GM12878 (cell line): ENCODE results near the gene CDH4. TPM values are rescaled to one million over a fixed set of nuclear protein-coding genes. Genes with fewer than 3 reads are reported as not detected.

Experiments
- ATAC-seq: fragments of 200-7000 bp; cut with Tn5 transposase; 3 replicates; pipeline ENCODE4 v1.9.1; 2020; ENCODE audit warnings: mild to moderate bottlenecking, moderate library complexity
- BruUV-seq: library from RNA; stranded (reverse); fragments of 400-500 nt; replicated peaks from 2 replicates; lab custom pipeline; 2021; lab: Mats Ljungman, UMichigan
- CTCF ChIA-PET: fragments of 300-600 bp; sonication (Branson Sonifier 250); formaldehyde crosslinking; extraction: SDS; loops from one replicate; lab custom pipeline; 2021; ENCODE audit warnings: inconsistent platforms; lab: Yijun Ruan, JAX
- POLR2A ChIA-PET: fragments of 350-600 bp; formaldehyde crosslinking; extraction: SDS; loops from one replicate; lab custom pipeline; 2021; ENCODE audit warnings: inconsistent platforms; lab: Charles Lee
- RAD21 ChIA-PET: fragments of 300-600 bp; sonication (Branson Sonifier 250); formaldehyde crosslinking; loops from one replicate; lab custom pipeline; 2023; ENCODE audit warnings: antibody characterized with exemption; ENCODE audit not compliant: unreplicated experiment; lab: Charles Lee
- SMC1A ChIA-PET: fragments of 300-600 bp; sonication (Branson Sonifier 250); formaldehyde crosslinking; loops from one replicate; lab custom pipeline; 2023; ENCODE audit not compliant: unreplicated experiment, uncharacterized antibody; lab: Charles Lee
- DNase-seq: peaks from one replicate; pipeline ENCODE4 v3.0.0-alpha.2; 2011; ENCODE audit warnings: low read depth, low spot score
- FAIRE-seq: peaks from 3 replicates; lab custom pipeline; 2011; peaks lifted over from hg19 to GRCh38; lab: Jason Lieb, UNC
- H2AFZ ChIP-seq: 2 replicates; pipeline ENCODE4 v1.6.0; 2011; ENCODE audit warnings: low read depth, low read length, control low read depth; ENCODE audit not compliant: control insufficient read depth
- H3K27ac ChIP-seq: 2 replicates; pipeline ENCODE4 v1.5.1; 2011; ENCODE audit warnings: control low read depth; ENCODE audit not compliant: control insufficient read depth, insufficient read depth
- H3K27me3 ChIP-seq, 2 experiments: replicated peaks in 1 of 2; 2 replicates each; pipeline versions ENCODE4 v1.6.0 to v1.6.1; 2011; ENCODE audit warnings: low read length in 1 of 2; ENCODE audit not compliant: control insufficient read depth in 2 of 2, insufficient read depth in 2 of 2
- H3K36me3 ChIP-seq, 2 experiments: 2 replicates each; pipeline ENCODE4 v1.5.1; 2011; ENCODE audit warnings: low read length in 1 of 2; ENCODE audit not compliant: control insufficient read depth in 2 of 2, insufficient read depth in 2 of 2
- H3K4me1 ChIP-seq: 2 replicates; pipeline ENCODE4 v1.6.1; 2011; ENCODE audit warnings: mild to moderate bottlenecking, low read length, moderate library complexity, mixed read lengths; ENCODE audit not compliant: control insufficient read depth, insufficient read depth
- H3K4me2 ChIP-seq: 2 replicates; pipeline ENCODE4 v1.6.0; 2011; ENCODE audit warnings: control low read depth; ENCODE audit not compliant: control insufficient read depth, insufficient read depth
- H3K4me3 ChIP-seq: fragments of 200-600 bp; sonication (generic); 2 replicates; pipeline ENCODE4 v1.5.1; 2016
- H3K79me2 ChIP-seq: 2 replicates; pipeline ENCODE4 v1.6.0; 2011; ENCODE audit warnings: low read length; ENCODE audit not compliant: control insufficient read depth, insufficient read depth
- H3K9ac ChIP-seq: 2 replicates; pipeline ENCODE4 v1.8.0; 2011; ENCODE audit warnings: low read length, control low read depth, mixed read lengths; ENCODE audit not compliant: control insufficient read depth, insufficient read depth
- H3K9me3 ChIP-seq: replicated peaks from 3 replicates; pipeline ENCODE4 v1.5.1; 2011; ENCODE audit warnings: mild to moderate bottlenecking, low read length; ENCODE audit not compliant: control insufficient read depth, insufficient read depth
- H4K20me1 ChIP-seq: 2 replicates; pipeline ENCODE4 v1.6.0; 2011; ENCODE audit not compliant: control insufficient read depth, insufficient read depth
- CBFB ChIP-seq: IDR thresholded peaks from 2 replicates; pipeline ENCODE4 v1.6.1; 2016; ENCODE audit warnings: antibody characterized with exemption, low read depth
- GABPA ChIP-seq: IDR thresholded peaks from 2 replicates; pipeline ENCODE4 v1.6.1; 2014; ENCODE audit warnings: antibody characterized with exemption, low read depth, mild to moderate bottlenecking, inconsistent platforms
- KLF5 ChIP-seq: fragments of 450-650 bp; IDR thresholded peaks from 2 replicates; pipeline ENCODE4 v1.6.1; 2014; ENCODE audit warnings: mild to moderate bottlenecking; ENCODE audit not compliant: partially characterized antibody
- MYC ChIP-seq: IDR thresholded peaks from 2 replicates; pipeline ENCODE4 v1.6.1; 2011; ENCODE audit warnings: mild to moderate bottlenecking, low read length, moderate library complexity, inconsistent platforms; ENCODE audit not compliant: insufficient read depth, insufficient replicate concordance, insufficient read length, severe bottlenecking
- NFYA ChIP-seq: IDR thresholded peaks from 2 replicates; pipeline ENCODE4 v1.6.1; 2011; ENCODE audit warnings: low read depth, mild to moderate bottlenecking, low read length, improper control_type of control experiment, borderline replicate concordance
- RB1 ChIP-seq: fragments of 450-650 bp; formaldehyde crosslinking; IDR thresholded peaks from 2 replicates; pipeline ENCODE4 v1.6.1; 2017; ENCODE audit warnings: mild to moderate bottlenecking, borderline replicate concordance
- ZNF274 ChIP-seq: IDR thresholded peaks from one replicate; pipeline ENCODE4 v1.8.0; 2011; ENCODE audit not compliant: insufficient read length, insufficient read depth
- WGBS: methylation state at CpG from one replicate; pipeline ENCODE4 v1.1.6; 2016; ENCODE audit warnings: low lambda C conversion rate; ENCODE audit not compliant: insufficient replicate concordance, insufficient coverage; ENCODE audit errors: missing lambda C conversion rate; 5-methylcytosine and 5-hydroxymethylcytosine counted together
- in situ Hi-C: fragments of 300-500 bp; cut with MboI; formaldehyde crosslinking; loops from 9 replicates; pipeline ENCODE4 v1.14.3; 2018; ENCODE audit warnings: mixed read lengths
- intact Hi-C: fragments of 100-400 bp; cut with micrococcal nuclease; formaldehyde crosslinking; loops from one replicate; pipeline ENCODE4 v1.14.2; 2022; ENCODE audit not compliant: unreplicated experiment
- polyA plus RNA-seq, 11 experiments: library from polyadenylated mRNA; depleted of rRNA in 4 of 11; unstranded in 6 of 11; stranded (reverse) in 5 of 11; fragments of >200 nt; fragmentation: Nextera tagmentation in 4 of 11; fragmentation: Illumina TruSeq in 1 of 11; extraction: Ambion mirVana in 4 of 11; extraction: Trizol in 1 of 11; gene quantifications; 1 replicate in 1 of 11; 2 replicates in 10 of 11; pipeline versions ENCODE4 v1.2.1 to v1.2.3, GENCODE V29; 2011 to 2016; ENCODE audit warnings: inconsistent platforms in 2 of 11, missing spikeins in 2 of 11, low read depth in 1 of 11
- total RNA-seq, 4 experiments: library from RNA; depleted of rRNA in 3 of 4; stranded (reverse); fragments of >200 nt in 3 of 4; fragmentation: Illumina TruSeq in 1 of 4; extraction: Trizol in 1 of 4; gene quantifications; 2 replicates each; pipeline versions ENCODE4 v1.2.1 to v1.2.3, GENCODE V29; 2013 to 2021
- TF ChIP-seq, protein P1 (sequence below): fragments of 450-650 bp; IDR thresholded peaks from 2 replicates; pipeline ENCODE4 v1.6.1; 2017; ENCODE audit warnings: mild to moderate bottlenecking, moderate library complexity
- TF ChIP-seq, protein P2 (sequence below): IDR thresholded peaks from 2 replicates; pipeline ENCODE4 v1.6.1; 2012; ENCODE audit warnings: improper control_type of control experiment, low read depth, low read length; ENCODE audit not compliant: insufficient replicate concordance
- TF ChIP-seq, protein P3 (sequence below): IDR thresholded peaks from 2 replicates; pipeline ENCODE4 v1.6.1; 2011; ENCODE audit warnings: borderline replicate concordance, low read depth, mild to moderate bottlenecking, moderate library complexity, mixed read lengths, low read length; ENCODE audit not compliant: insufficient read depth; ENCODE audit errors: extremely low read length

CDH4 gene
- total and polyA plus RNA-seq, 10 of the 15 experiments (the other 5 are each of a cell fraction or from before 2014, with no cell fraction given) = not detected

DNA sequence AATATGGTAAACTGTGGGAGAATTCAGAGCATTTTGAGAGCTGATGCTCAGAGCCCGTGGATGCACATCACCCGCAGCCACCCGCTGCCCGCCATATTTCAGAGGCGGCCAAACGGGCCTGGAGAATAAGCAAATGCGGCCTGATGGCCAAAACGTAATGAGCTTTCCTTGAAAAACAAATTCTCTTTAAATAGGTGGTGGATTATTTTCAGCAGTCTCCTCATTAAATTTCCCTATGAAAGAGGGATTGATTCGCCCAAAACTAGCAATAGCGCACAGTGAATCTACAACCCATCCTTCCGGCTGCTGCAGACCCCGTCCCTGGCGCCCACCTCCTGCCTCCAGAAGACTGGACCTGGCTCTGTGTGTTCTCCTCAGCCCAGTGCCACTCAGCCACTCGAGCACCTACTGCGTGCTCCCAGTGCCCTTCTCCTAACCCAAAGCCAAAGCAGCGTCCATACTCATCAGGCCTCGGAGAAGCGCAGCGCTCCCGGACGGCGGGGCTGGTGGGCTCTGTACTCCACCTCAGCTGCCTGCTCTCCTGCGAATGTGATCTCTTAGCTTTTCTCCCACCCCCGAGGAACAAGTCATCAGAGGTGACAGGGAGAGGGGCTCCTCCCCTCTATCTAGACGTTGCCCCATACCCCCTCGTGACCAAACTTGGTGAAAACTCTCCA, 588.9 kb downstream of the CDH4 start:
- ChIA-PET CTCF (no interaction called here), POLR2A (no interaction called here), RAD21 (no interaction called here), SMC1A (no interaction called here)
- Histone ChIP-seq H3K9ac (no peak overlapping the region), H3K36me3 (no peaks in the 10 kb centered on the region), H4K20me1 (no peaks in the 10 kb centered on the region), H3K79me2 (no peaks in the 10 kb centered on the region), H3K27me3 (no peaks in the 10 kb centered on the region), H2AFZ (no peak overlapping the region), H3K4me1 (no peaks in the 10 kb centered on the region), H3K4me3 (no peak overlapping the region), H3K4me2 (no peak overlapping the region), H3K27ac (no peak overlapping the region), H3K9me3 (no peaks in the 10 kb centered on the region)
- DNase-seq (no peak), FAIRE-seq (no peak), ATAC-seq (no peak)
- in situ Hi-C loops = loop anchor here (25.0 kb wide), 2 partner anchors 629 to 854 kb away; no protein-coding TSS in a partner anchor
- intact Hi-C loops = no loop called here
- TF ChIP-seq GABPA = no peak
- TF ChIP-seq, protein P1, sequence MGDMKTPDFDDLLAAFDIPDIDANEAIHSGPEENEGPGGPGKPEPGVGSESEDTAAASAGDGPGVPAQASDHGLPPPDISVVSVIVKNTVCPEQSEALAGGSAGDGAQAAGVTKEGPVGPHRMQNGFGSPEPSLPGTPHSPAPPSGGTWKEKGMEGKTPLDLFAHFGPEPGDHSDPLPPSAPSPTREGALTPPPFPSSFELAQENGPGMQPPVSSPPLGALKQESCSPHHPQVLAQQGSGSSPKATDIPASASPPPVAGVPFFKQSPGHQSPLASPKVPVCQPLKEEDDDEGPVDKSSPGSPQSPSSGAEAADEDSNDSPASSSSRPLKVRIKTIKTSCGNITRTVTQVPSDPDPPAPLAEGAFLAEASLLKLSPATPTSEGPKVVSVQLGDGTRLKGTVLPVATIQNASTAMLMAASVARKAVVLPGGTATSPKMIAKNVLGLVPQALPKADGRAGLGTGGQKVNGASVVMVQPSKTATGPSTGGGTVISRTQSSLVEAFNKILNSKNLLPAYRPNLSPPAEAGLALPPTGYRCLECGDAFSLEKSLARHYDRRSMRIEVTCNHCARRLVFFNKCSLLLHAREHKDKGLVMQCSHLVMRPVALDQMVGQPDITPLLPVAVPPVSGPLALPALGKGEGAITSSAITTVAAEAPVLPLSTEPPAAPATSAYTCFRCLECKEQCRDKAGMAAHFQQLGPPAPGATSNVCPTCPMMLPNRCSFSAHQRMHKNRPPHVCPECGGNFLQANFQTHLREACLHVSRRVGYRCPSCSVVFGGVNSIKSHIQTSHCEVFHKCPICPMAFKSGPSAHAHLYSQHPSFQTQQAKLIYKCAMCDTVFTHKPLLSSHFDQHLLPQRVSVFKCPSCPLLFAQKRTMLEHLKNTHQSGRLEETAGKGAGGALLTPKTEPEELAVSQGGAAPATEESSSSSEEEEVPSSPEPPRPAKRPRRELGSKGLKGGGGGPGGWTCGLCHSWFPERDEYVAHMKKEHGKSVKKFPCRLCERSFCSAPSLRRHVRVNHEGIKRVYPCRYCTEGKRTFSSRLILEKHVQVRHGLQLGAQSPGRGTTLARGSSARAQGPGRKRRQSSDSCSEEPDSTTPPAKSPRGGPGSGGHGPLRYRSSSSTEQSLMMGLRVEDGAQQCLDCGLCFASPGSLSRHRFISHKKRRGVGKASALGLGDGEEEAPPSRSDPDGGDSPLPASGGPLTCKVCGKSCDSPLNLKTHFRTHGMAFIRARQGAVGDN = no peak
- TF ChIP-seq, protein P2, sequence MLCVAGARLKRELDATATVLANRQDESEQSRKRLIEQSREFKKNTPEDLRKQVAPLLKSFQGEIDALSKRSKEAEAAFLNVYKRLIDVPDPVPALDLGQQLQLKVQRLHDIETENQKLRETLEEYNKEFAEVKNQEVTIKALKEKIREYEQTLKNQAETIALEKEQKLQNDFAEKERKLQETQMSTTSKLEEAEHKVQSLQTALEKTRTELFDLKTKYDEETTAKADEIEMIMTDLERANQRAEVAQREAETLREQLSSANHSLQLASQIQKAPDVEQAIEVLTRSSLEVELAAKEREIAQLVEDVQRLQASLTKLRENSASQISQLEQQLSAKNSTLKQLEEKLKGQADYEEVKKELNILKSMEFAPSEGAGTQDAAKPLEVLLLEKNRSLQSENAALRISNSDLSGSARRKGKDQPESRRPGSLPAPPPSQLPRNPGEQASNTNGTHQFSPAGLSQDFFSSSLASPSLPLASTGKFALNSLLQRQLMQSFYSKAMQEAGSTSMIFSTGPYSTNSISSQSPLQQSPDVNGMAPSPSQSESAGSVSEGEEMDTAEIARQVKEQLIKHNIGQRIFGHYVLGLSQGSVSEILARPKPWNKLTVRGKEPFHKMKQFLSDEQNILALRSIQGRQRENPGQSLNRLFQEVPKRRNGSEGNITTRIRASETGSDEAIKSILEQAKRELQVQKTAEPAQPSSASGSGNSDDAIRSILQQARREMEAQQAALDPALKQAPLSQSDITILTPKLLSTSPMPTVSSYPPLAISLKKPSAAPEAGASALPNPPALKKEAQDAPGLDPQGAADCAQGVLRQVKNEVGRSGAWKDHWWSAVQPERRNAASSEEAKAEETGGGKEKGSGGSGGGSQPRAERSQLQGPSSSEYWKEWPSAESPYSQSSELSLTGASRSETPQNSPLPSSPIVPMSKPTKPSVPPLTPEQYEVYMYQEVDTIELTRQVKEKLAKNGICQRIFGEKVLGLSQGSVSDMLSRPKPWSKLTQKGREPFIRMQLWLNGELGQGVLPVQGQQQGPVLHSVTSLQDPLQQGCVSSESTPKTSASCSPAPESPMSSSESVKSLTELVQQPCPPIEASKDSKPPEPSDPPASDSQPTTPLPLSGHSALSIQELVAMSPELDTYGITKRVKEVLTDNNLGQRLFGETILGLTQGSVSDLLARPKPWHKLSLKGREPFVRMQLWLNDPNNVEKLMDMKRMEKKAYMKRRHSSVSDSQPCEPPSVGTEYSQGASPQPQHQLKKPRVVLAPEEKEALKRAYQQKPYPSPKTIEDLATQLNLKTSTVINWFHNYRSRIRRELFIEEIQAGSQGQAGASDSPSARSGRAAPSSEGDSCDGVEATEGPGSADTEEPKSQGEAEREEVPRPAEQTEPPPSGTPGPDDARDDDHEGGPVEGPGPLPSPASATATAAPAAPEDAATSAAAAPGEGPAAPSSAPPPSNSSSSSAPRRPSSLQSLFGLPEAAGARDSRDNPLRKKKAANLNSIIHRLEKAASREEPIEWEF = no peak
- no peak for TF ChIP-seq RB1
- TF ChIP-seq KLF5 = no peak
- no peak for TF ChIP-seq NFYA
- TF ChIP-seq MYC = no peak
- no peak for TF ChIP-seq ZNF274
- TF ChIP-seq, protein P3, sequence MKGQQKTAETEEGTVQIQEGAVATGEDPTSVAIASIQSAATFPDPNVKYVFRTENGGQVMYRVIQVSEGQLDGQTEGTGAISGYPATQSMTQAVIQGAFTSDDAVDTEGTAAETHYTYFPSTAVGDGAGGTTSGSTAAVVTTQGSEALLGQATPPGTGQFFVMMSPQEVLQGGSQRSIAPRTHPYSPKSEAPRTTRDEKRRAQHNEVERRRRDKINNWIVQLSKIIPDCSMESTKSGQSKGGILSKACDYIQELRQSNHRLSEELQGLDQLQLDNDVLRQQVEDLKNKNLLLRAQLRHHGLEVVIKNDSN = no peak
- TF ChIP-seq CBFB = no peak
- no TSS peak for BruUV-seq
- 61% methylated on average over 26 of the region's 26 CpGs for WGBS
